ENCODE measurements around the gene MBD3L2B. TPM values are rescaled to one million over a fixed set of nuclear protein-coding genes. Genes with fewer than 3 reads are reported as not detected.

Gene MBD3L2B
- total RNA-seq, 1 experiment from 2014 or later: not detected

GRCh38 chr19:6988257-6988656, 33.0 kb downstream of the MBD3L2B start:
- no TSS peak for BruUV-seq (replicated peaks)
- TF ChIP-seq, protein P1, sequence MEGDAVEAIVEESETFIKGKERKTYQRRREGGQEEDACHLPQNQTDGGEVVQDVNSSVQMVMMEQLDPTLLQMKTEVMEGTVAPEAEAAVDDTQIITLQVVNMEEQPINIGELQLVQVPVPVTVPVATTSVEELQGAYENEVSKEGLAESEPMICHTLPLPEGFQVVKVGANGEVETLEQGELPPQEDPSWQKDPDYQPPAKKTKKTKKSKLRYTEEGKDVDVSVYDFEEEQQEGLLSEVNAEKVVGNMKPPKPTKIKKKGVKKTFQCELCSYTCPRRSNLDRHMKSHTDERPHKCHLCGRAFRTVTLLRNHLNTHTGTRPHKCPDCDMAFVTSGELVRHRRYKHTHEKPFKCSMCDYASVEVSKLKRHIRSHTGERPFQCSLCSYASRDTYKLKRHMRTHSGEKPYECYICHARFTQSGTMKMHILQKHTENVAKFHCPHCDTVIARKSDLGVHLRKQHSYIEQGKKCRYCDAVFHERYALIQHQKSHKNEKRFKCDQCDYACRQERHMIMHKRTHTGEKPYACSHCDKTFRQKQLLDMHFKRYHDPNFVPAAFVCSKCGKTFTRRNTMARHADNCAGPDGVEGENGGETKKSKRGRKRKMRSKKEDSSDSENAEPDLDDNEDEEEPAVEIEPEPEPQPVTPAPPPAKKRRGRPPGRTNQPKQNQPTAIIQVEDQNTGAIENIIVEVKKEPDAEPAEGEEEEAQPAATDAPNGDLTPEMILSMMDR (IDR thresholded peaks at IDR 0.05; ENCODE audit: unreplicated experiment): no peak
- intact Hi-C loops (cut with micrococcal nuclease; ENCODE audit: unreplicated experiment): no loop called here
- Mint-ChIP-seq H3K9me3 (ENCODE audit: low read depth, unreplicated experiment) (peaks cover 4% of the 10 kb centered on the region), H3K4me1 (ENCODE audit: low read depth, unreplicated experiment) (no peaks in the 10 kb centered on the region), H3K4me3 (ENCODE audit: low read depth, unreplicated experiment) (no peak overlapping the region), H3K27me3 (ENCODE audit: unreplicated experiment) (peaks cover 30% of the 10 kb centered on the region), H3K36me3 (ENCODE audit: insufficient read depth, unreplicated experiment) (no peaks in the 10 kb centered on the region), H3K27ac (ENCODE audit: unreplicated experiment) (no peak overlapping the region)
- no peak for DNase-seq
- CTCF ChIA-PET: no interaction called here

DNA sequence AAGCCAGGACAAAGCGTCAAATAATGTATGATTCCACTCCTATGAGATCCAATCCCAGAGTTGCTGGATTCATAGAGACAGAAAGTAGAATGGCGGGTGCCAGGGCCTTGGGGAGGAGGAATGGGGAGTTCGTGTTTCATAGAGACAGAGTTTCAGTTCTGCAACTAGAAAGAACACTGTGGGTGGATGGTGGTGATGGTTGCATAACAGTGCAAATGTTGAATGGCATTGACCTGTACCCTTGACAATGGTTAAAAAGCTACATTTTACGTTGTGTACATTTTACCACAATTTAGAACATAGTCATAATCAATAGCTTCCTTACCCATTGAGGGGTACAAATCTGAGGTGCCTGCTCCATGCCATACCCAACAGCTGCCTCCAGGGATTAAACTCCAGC, 33.4 kb downstream of the MBD3L2B start:
- CTCF ChIA-PET: no interaction called here
- intact Hi-C loops (cut with micrococcal nuclease; ENCODE audit: unreplicated experiment): no loop called here

DNA sequence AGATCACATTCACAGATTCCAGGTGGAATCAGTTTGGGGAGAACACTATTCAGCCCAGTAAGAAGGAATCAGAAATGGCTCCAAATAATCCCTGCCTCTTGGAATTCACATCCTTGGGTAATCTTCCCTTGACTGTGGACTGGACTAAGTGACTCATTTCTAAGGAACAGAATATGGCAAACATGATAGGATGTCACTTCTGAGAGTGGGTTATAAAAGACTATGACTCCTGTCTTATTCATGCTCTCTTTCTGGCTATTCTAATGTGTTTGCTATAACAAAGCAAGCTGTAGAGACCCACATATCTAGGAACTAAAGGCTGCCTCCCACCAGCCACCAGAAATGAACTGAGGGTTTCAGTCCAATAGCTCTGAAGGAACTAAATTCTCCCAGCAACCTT, 37.8 kb downstream of the MBD3L2B start:
- BruUV-seq (replicated peaks): no TSS peak
- intact Hi-C loops (cut with micrococcal nuclease; ENCODE audit: unreplicated experiment): no loop called here
- peaks cover 20% of the 10 kb centered on the region for H3K27me3 Mint-ChIP-seq (ENCODE audit: unreplicated experiment)
- DNase-seq: no peak
- no peak overlapping the region for H3K27ac Mint-ChIP-seq (ENCODE audit: unreplicated experiment)
- TF ChIP-seq, protein P1 (IDR thresholded peaks at IDR 0.05; ENCODE audit: unreplicated experiment): no peak
- H3K4me3 Mint-ChIP-seq (ENCODE audit: low read depth, unreplicated experiment): no peak overlapping the region
- CTCF ChIA-PET: no interaction called here
- H3K9me3 Mint-ChIP-seq (ENCODE audit: low read depth, unreplicated experiment): peaks cover 7% of the 10 kb centered on the region
- H3K36me3 Mint-ChIP-seq (ENCODE audit: insufficient read depth, unreplicated experiment): no peaks in the 10 kb centered on the region
- H3K4me1 Mint-ChIP-seq (ENCODE audit: low read depth, unreplicated experiment): no peaks in the 10 kb centered on the region

More for the DNA sequence above, 33.4 kb downstream of the MBD3L2B start:
- TF ChIP-seq, protein P1 (IDR thresholded peaks at IDR 0.05; ENCODE audit: unreplicated experiment): no peak
- Mint-ChIP-seq H3K4me1 (ENCODE audit: low read depth, unreplicated experiment) (no peaks in the 10 kb centered on the region), H3K27ac (ENCODE audit: unreplicated experiment) (no peak overlapping the region), H3K36me3 (ENCODE audit: insufficient read depth, unreplicated experiment) (no peaks in the 10 kb centered on the region), H3K4me3 (ENCODE audit: low read depth, unreplicated experiment) (no peak overlapping the region), H3K27me3 (ENCODE audit: unreplicated experiment) (peaks cover 34% of the 10 kb centered on the region), H3K9me3 (ENCODE audit: low read depth, unreplicated experiment) (peaks cover 7% of the 10 kb centered on the region)
- DNase-seq: no peak
- BruUV-seq (replicated peaks): no TSS peak

DNA sequence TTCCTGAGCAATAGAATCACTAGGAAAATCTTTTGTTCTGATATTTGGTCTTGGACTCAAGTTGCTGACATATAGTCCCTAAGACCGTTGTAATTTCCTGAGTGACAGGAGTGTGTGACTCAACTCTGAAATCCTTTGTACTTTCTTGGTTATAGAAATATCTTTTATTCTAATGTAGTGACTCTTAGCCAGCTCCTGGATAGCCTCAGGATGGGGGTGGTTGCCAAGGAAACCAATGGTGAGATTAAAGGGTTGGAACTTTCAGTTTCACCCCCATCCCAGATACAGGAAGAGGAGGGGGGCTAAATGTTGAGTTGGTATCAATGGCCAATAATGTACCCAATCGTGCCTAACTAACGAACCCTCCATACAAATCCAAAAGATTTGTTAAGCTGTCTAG, 41.8 kb downstream of the MBD3L2B start:
- Mint-ChIP-seq H3K9me3 (ENCODE audit: low read depth, unreplicated experiment) (peaks cover 7% of the 10 kb centered on the region), H3K27ac (ENCODE audit: unreplicated experiment) (no peak overlapping the region), H3K4me3 (ENCODE audit: low read depth, unreplicated experiment) (no peak overlapping the region), H3K36me3 (ENCODE audit: insufficient read depth, unreplicated experiment) (no peaks in the 10 kb centered on the region), H3K27me3 (ENCODE audit: unreplicated experiment) (peaks cover 13% of the 10 kb centered on the region), H3K4me1 (ENCODE audit: low read depth, unreplicated experiment) (no peaks in the 10 kb centered on the region)
- BruUV-seq (replicated peaks): no TSS peak
- TF ChIP-seq, protein P1 (IDR thresholded peaks at IDR 0.05; ENCODE audit: unreplicated experiment): no peak
- CTCF ChIA-PET: no interaction called here
- DNase-seq: no peak
- intact Hi-C loops (cut with micrococcal nuclease; ENCODE audit: unreplicated experiment): no loop called here
